ENCODE results near the gene MSH3. TPM values are rescaled to one million over a fixed set of nuclear protein-coding genes. Genes with fewer than 3 reads are reported as not detected.
"Not testable (repeated sequence)": the region's sequence is repeated elsewhere in the genome, so short reads cannot be mapped to it uniquely, and the experiment has no call there.

MSH3 gene
- total RNA-seq, 4 donors from 2014 or later, result 10.0 to 16.8 (median 13.1) TPM

DNA sequence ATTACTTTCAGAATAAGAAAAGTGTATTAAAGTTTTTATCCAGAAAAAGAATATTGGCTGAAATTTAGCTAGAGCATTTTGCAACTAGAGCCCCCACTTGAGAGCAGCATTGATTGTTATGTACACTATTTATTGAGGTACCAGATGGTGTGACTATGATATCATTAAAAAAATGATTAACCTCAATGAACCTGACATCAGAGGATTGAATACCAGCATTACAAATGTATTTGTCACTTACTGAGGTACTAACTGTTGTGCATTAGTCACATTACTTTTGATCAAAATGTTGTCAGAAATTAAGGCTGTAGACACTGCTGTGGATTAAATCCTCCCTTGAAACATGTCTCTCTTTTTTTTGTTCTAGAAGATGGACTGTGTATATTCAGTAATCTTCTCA lies 128.2 kb downstream of the MSH3 start:
- TF ChIP-seq, protein P1, sequence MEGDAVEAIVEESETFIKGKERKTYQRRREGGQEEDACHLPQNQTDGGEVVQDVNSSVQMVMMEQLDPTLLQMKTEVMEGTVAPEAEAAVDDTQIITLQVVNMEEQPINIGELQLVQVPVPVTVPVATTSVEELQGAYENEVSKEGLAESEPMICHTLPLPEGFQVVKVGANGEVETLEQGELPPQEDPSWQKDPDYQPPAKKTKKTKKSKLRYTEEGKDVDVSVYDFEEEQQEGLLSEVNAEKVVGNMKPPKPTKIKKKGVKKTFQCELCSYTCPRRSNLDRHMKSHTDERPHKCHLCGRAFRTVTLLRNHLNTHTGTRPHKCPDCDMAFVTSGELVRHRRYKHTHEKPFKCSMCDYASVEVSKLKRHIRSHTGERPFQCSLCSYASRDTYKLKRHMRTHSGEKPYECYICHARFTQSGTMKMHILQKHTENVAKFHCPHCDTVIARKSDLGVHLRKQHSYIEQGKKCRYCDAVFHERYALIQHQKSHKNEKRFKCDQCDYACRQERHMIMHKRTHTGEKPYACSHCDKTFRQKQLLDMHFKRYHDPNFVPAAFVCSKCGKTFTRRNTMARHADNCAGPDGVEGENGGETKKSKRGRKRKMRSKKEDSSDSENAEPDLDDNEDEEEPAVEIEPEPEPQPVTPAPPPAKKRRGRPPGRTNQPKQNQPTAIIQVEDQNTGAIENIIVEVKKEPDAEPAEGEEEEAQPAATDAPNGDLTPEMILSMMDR (IDR thresholded peaks at IDR 0.05), result no peak
- ATAC-seq (ENCODE audit: low FRiP score), result no peak
- DNase-seq (ENCODE audit: low spot score), result no peak

DNA sequence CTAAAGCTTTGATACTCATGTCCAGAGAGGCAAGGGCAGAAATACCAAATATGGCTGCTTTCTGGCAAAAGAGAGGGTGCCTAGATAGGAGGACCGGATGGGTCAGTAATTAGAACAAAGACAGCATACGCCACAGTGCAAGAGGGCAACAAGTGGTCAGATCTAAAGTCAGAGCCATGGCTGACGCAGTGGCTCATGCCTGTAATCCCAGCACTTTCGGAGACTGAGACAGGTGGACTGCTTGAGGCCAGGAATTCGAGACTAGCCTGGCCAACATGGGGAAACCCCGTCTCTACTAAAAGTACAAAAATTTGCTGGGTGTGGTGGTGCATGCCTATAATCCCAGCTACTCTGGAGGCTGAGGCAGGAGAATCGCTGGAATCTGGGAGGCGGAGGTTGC lies 129.3 kb downstream of the MSH3 start:
- not testable (repeated sequence) for DNase-seq (ENCODE audit: low spot score); ATAC-seq (ENCODE audit: low FRiP score)

DNA sequence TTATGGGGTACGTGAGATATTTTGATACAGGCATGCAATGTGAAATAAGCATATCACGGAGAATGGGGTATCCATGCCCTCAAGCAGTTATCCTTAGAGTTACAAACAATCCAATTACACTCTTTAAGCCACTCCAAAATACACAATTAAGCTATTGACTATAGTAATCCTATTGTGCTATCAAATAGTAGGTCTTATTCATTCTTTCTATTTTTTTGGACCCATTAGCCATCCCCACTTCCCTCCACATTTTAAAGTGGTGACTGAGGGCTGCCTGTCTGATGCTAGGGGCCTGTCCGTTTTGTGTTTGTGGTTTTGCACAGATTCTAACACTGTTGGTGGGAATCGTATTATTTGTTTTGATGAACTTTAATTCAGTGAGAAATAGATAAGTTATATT lies 130.0 kb downstream of the MSH3 start:
- ATAC-seq (ENCODE audit: low FRiP score) (no peak), DNase-seq (ENCODE audit: low spot score) (no peak)
- TF ChIP-seq, protein P1 (IDR thresholded peaks at IDR 0.05), result no peak

DNA sequence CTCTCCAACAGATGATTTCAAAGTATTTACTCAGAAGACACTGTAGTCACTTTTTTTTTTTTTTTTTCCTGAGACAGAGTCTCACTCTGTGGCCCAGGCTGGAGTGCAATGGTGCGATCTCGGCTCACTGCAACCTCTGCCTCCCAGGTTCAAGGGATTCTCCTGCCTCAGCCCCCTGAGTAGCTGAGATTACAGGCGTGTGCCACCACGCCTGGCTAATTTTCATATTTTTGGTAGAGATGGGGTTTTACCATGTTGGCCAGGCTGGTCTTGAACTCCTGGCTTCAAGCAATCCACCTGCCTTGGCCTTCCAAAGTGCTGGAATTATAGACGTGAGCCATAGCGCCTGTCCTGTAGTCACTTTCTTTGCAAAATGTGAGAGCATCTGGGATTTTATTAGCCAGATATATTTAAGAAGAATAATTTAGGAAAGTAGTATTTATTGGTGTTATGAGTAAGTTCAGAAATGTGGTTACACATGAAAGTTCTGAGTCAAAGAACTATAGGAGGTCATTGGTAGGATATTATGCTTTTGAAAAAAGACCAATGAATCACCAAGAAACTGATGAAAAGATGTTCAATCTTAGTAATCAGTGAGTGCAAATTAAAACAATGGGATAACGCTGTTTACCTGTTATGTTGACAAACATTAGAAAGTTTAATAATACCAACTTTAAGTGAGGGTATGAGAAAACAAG lies 135.0 kb downstream of the MSH3 start:
- not testable (repeated sequence) for DNase-seq (ENCODE audit: low spot score); ATAC-seq (ENCODE audit: low FRiP score)

DNA sequence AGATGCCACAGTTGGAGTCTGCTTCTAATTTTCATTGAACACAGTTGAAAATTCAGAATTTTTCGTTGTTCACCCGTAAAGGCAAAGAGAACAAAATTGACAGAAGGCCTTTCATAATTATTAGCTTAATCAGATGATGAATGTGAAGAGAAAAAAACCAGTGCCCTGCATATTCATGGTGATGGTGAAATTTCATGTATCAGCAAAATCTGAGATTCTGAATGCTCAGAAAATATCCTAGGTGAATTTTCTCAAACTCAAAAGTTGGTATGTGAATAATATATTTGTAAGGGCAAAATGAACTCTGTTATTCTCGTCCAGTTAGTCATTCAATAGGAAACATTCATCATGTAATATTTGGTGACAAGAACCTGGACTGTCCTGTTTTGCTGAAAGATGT lies 136.2 kb downstream of the MSH3 start:
- TF ChIP-seq, protein P1 (IDR thresholded peaks at IDR 0.05), result no peak

DNA sequence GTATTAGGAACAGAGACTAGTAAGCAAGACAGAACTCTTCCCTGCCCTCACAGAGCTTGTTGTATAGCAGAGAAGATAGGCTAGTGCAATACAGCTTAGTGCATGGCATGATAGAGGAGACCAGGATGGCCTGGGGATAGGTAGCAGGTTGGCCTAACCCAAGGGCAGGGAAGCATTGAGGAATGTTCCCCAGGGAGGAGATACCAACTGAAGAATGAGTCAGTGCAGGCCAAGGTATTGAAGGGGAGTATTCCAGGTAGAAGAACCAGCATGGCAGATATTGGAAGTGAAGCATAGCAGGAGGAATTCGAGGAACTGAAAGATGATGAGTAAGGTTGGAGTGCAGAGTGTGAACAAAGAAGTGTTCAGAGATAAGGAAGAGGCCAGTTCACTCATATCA lies 138.9 kb downstream of the MSH3 start:
- TF ChIP-seq, protein P1 (IDR thresholded peaks at IDR 0.05), result no peak
- ATAC-seq (ENCODE audit: low FRiP score) (no peak), DNase-seq (ENCODE audit: low spot score) (no peak)

More for the DNA sequence above, 136.2 kb downstream of the MSH3 start:
- DNase-seq (ENCODE audit: low spot score) (no peak), ATAC-seq (ENCODE audit: low FRiP score) (no peak)

DNA sequence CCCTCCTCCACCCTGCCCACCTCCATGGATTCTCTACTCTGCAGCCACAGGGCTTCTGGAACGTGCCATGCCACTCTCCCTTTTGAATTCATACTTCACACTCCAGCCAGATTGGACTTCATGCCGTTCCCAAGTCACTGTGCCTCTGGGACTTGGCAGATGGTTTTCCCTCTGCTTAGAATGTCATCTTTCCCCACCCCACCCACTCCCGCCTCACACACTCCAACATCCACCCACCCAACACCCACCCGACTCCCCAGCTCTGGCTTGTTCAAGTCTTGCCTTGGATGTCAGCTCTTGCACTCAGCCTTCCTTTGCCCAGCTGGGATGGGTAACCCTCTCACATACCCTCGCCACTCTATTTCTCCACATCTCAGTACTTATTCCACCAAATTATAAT lies 142.4 kb downstream of the MSH3 start:
- TF ChIP-seq, protein P1 (IDR thresholded peaks at IDR 0.05), result no peak
- ATAC-seq (ENCODE audit: low FRiP score) (no peak), DNase-seq (ENCODE audit: low spot score) (no peak)

DNA sequence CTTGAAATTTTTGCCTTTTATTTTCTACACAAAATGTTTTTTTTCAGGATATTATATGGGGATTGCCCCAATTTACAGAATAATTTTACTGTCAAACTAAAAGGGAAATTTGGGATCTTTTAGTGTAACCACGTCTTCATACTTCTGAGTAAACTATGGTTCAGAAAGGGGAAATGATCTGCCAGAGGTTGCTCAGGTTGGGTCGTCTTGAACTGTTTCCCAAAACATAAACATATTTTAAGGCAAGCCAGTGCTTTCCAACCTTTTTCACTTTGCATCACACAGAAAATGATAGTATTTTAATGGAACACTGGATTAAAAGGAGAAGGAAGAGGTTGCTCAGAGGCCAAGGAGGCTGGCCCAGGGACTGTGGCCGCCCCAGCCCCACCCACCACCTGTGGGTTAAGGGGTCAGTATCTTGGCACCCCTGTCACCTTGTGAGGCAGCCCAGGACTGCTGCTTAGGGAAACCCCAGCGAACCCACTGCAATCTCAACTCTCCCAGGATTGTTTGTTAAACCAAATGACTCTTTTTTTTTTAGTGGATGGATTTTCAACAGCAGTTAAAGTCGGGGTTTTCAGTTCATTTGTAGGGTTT lies 143.1 kb downstream of the MSH3 start:
- no peak for ATAC-seq (ENCODE audit: low FRiP score)

More for the DNA sequence above, 143.1 kb downstream of the MSH3 start:
- DNase-seq (ENCODE audit: low spot score), result no peak
- TF ChIP-seq, protein P1 (IDR thresholded peaks at IDR 0.05), result no peak

Data from omental fat pad (tissue), 4 donors.